22Rv1 (cell line): ENCODE results near the gene CYP39A1.

ENCODE experiments used
- H3K27ac ChIP-seq: fragments of 450-650 bp; 2 replicates; pipeline ENCODE4 v1.5.1; 2017
- ZFX ChIP-seq: fragments of 450-650 bp; IDR thresholded peaks from 2 replicates; pipeline ENCODE4 v1.6.1; 2017; ENCODE audit warnings: antibody characterized with exemption, borderline replicate concordance
- TF ChIP-seq, protein P1 (sequence below): fragments of 450-650 bp; IDR thresholded peaks from 2 replicates; pipeline ENCODE4 v1.5.1; 2017; ENCODE audit warnings: mild to moderate bottlenecking

Gene CYP39A1

GRCh38 chr6:46635462-46635861, 17.2 kb downstream of the CYP39A1 start:
- no peak overlapping the region for H3K27ac ChIP-seq
- TF ChIP-seq, protein P1, sequence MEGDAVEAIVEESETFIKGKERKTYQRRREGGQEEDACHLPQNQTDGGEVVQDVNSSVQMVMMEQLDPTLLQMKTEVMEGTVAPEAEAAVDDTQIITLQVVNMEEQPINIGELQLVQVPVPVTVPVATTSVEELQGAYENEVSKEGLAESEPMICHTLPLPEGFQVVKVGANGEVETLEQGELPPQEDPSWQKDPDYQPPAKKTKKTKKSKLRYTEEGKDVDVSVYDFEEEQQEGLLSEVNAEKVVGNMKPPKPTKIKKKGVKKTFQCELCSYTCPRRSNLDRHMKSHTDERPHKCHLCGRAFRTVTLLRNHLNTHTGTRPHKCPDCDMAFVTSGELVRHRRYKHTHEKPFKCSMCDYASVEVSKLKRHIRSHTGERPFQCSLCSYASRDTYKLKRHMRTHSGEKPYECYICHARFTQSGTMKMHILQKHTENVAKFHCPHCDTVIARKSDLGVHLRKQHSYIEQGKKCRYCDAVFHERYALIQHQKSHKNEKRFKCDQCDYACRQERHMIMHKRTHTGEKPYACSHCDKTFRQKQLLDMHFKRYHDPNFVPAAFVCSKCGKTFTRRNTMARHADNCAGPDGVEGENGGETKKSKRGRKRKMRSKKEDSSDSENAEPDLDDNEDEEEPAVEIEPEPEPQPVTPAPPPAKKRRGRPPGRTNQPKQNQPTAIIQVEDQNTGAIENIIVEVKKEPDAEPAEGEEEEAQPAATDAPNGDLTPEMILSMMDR: no peak
- no peak for TF ChIP-seq ZFX

GRCh38 chr6:46632053-46632452, 20.6 kb downstream of the CYP39A1 start:
- H3K27ac ChIP-seq: no peak overlapping the region
- TF ChIP-seq, protein P1: no peak
- TF ChIP-seq ZFX: no peak

- TF ChIP-seq, protein P1: no peak
- no peak for TF ChIP-seq ZFX
- H3K27ac ChIP-seq: no peak overlapping the region
These were observed 22.9 kb downstream of the CYP39A1 start for GRCh38 chr6:46629691-46630090.

DNA sequence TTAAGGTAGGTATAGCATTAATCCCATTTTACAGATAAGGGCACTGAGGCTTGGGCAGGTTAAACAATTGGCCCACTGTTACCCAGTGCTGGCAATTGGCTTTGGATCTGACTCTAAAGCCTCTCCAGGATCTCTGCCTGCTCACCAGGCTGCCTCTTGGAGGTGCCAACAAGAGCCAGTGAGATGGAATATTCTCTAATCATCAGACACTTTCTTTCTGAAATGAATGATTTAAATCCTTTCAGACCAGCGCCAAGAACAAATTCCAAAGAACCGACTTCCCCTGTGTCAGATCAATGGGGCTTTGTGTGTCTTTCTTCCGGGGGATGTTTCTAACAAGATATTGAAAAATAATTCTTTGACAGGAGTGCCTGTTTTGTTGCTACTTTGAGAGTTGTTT, 23.6 kb downstream of the CYP39A1 start:
- H3K27ac ChIP-seq: no peak overlapping the region
- TF ChIP-seq, protein P1: no peak
- no peak for TF ChIP-seq ZFX

DNA sequence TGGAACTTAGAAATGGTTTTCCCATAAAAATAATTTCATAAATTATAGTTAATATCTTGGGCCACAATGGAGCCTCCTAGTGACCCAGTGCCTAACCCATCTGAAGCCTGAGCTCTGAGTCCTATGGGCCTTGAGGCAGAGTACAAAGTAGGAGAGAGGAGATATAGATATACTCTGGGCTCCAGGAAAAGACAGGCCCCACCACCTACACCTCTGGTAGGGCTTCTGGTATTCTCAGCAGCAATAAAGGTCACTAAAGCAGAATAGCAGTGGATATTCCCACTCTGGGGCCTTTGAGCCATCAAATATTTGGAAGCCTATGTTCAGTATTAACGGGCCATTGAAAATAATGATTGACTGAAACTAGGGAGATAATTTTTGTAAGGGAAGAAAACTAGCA, 24.1 kb downstream of the CYP39A1 start:
- no peak overlapping the region for H3K27ac ChIP-seq
- TF ChIP-seq, protein P1: no peak
- no peak for TF ChIP-seq ZFX

DNA sequence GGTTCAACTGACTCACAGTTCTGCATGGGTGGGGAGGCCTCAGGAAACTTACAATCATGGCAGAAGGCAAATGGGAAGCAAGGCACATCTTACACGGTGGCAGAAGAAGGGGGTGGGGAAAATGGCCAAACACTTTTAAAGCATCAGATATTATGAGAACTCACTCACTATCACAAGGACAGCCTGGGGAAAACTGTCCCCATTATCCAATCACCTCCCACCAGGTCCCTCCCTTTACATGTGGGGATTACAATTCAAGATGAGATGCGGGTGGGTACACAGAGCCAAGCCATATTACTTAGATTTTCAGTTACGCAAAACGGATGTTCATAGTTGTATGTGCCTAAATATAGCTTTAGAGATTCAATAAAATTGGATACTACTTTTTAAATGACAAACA, 25.6 kb downstream of the CYP39A1 start:
- no peak overlapping the region for H3K27ac ChIP-seq
- no peak for TF ChIP-seq ZFX
- TF ChIP-seq, protein P1: no peak

- no peak for TF ChIP-seq ZFX
- TF ChIP-seq, protein P1: peak; percentile 75
- no peak overlapping the region for H3K27ac ChIP-seq
These were observed 26.2 kb downstream of the CYP39A1 start for GRCh38 chr6:46626228-46626909.
